PC-3 (cell line): ENCODE measurements around the gene FAM114A1. TPM values are rescaled to one million over a fixed set of nuclear protein-coding genes. Genes with fewer than 3 reads are reported as not detected.

Experiments
- ATAC-seq: fragments of 200-7000 bp; cut with Tn5 transposase; 2 replicates; pipeline ENCODE4 v1.9.1; 2020; ENCODE audit warnings: mild to moderate bottlenecking, moderate library complexity
- BruUV-seq: library from RNA; stranded (reverse); fragments of 400-500 nt; replicated peaks from 2 replicates; lab custom pipeline; 2021; lab: Mats Ljungman, UMichigan
- CTCF ChIA-PET: fragments of 300-600 bp; sonication (Branson Sonifier 250); formaldehyde crosslinking; loops from one replicate; lab custom pipeline; 2022; ENCODE audit warnings: antibody characterized with exemption; lab: Charles Lee
- POLR2A ChIA-PET: fragments of 300-600 bp; sonication (Branson Sonifier 250); formaldehyde crosslinking; loops from one replicate; lab custom pipeline; 2022; ENCODE audit warnings: antibody characterized with exemption; ENCODE audit not compliant: unreplicated experiment; lab: Charles Lee
- DNase-seq: peaks from one replicate; pipeline ENCODE4 v3.0.0-alpha.2; 2015
- H2AFZ ChIP-seq: fragments of 300-600 bp; sonication (generic); 2 replicates; pipeline ENCODE4 v1.6.0; 2016; ENCODE audit warnings: antibody characterized with exemption, low read length
- H3F3A ChIP-seq: fragments of 300-600 bp; sonication (generic); one replicate; pipeline ENCODE4 v1.6.0; 2017; ENCODE audit warnings: antibody characterized with exemption, low read length, control low read depth, mild to moderate bottlenecking; ENCODE audit not compliant: unreplicated experiment
- H3K27ac ChIP-seq: fragments of 300-600 bp; sonication (generic); 2 replicates; pipeline ENCODE4 v1.5.1; 2016; ENCODE audit warnings: mild to moderate bottlenecking, low read length
- H3K27me3 ChIP-seq: fragments of 300-600 bp; sonication (generic); 2 replicates; pipeline ENCODE4 v1.6.1; 2016; ENCODE audit warnings: low read length, mixed read lengths
- H3K36me3 ChIP-seq: fragments of 300-600 bp; sonication (generic); 2 replicates; pipeline ENCODE4 v1.6.1; 2016; ENCODE audit warnings: low read depth, mixed run types, low read length, mixed read lengths
- H3K4me1 ChIP-seq: fragments of 300-600 bp; sonication (generic); 2 replicates; pipeline ENCODE4 v1.5.1; 2016; ENCODE audit warnings: low read length; ENCODE audit not compliant: insufficient read depth
- H3K4me2 ChIP-seq: fragments of 300-600 bp; sonication (generic); 2 replicates; pipeline ENCODE4 v1.6.0; 2016; ENCODE audit warnings: low read length
- H3K4me3 ChIP-seq: fragments of 300-600 bp; sonication (generic); 2 replicates; pipeline ENCODE4 v1.5.1; 2016; ENCODE audit warnings: mild to moderate bottlenecking, low read length, mixed read lengths
- H3K79me2 ChIP-seq: fragments of 300-600 bp; sonication (generic); 2 replicates; pipeline ENCODE4 v1.6.1; 2017; ENCODE audit warnings: low read length, mixed read lengths
- H3K9ac ChIP-seq: fragments of 300-600 bp; sonication (generic); 2 replicates; pipeline ENCODE4 v1.6.0; 2016; ENCODE audit warnings: mild to moderate bottlenecking, low read length
- H3K9me2 ChIP-seq: fragments of 300-600 bp; sonication (generic); replicated peaks from 2 replicates; pipeline ENCODE4 v1.6.1; 2016; ENCODE audit warnings: mixed run types, low read length, mixed read lengths
- H3K9me3 ChIP-seq: fragments of 300-600 bp; sonication (generic); 2 replicates; pipeline ENCODE4 v1.6.1; 2016; ENCODE audit warnings: low read length, mixed read lengths
- H4K20me1 ChIP-seq: fragments of 300-600 bp; sonication (generic); 2 replicates; pipeline ENCODE4 v1.6.1; 2016; ENCODE audit warnings: low read length, mixed read lengths
- EZH2 ChIP-seq: fragments of 300-600 bp; sonication (generic); IDR thresholded peaks from one replicate; pipeline ENCODE4 v1.6.1; 2017; ENCODE audit warnings: antibody characterized with exemption, mild to moderate bottlenecking, low read length; ENCODE audit not compliant: unreplicated experiment
- EZH2phosphoT487 ChIP-seq: fragments of 300-600 bp; sonication (generic); IDR thresholded peaks from 2 replicates; pipeline ENCODE4 v1.6.1; 2018; ENCODE audit warnings: mild to moderate bottlenecking, antibody characterized with exemption, low read length, borderline replicate concordance
- intact Hi-C: fragments of 100-400 bp; cut with micrococcal nuclease; formaldehyde crosslinking; loops from 2 replicates; pipeline ENCODE4 v1.9.0; 2023
- total RNA-seq: library from RNA; depleted of rRNA; stranded (reverse); fragments of >200 nt; gene quantifications from 2 replicates; pipeline ENCODE4 v1.2.3, GENCODE V29; 2014
- TF ChIP-seq, protein P1 (sequence below): fragments of 300-600 bp; sonication (generic); conservative IDR thresholded peaks from 2 replicates; pipeline ENCODE4 v1.5.1; 2017; ENCODE audit warnings: antibody characterized with exemption, low read depth, mild to moderate bottlenecking, low read length

The FAM114A1 gene
- total RNA-seq, 1 experiment from 2014 or later: 25.0 TPM

DNA sequence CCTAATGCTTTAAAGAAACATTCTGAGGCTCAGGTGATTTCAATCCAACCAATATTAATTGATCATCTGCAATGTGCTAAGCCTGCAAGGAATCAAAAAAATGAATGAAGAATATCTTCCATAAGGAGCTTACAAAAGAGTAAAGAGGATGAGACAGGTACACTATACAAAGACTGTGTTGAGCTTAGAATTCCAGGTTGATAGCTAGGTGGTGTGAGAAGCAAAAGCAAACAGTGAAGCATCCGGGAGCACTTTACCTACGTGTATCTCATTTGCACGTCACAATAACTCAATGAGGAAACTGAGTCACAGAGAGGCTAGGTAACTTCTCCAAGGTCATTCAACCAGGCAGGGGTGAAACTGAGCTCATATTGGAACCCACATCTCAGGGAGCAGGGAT lies 37.1 kb downstream of the FAM114A1 start:
- ChIA-PET CTCF (interaction anchor here (0.9 kb wide), 1 partner anchor 230 kb away, joined by 4 read pairs; no protein-coding TSS in a partner anchor), POLR2A (interaction anchor here (0.8 kb wide), 1 partner anchor 38 kb away, joined by 4 read pairs; no protein-coding TSS in a partner anchor)
- ATAC-seq (no peak), DNase-seq (no peak)
- no peaks in the 10 kb centered on the region for H3K4me1 ChIP-seq
- no peaks in the 10 kb centered on the region for H3F3A ChIP-seq
- H2AFZ ChIP-seq: no peak overlapping the region
- H3K9me3 ChIP-seq: no peaks in the 10 kb centered on the region
- no peak overlapping the region for H3K27ac ChIP-seq
- TF ChIP-seq EZH2 (no peak), EZH2phosphoT487 (no peak)
- TF ChIP-seq, protein P1, sequence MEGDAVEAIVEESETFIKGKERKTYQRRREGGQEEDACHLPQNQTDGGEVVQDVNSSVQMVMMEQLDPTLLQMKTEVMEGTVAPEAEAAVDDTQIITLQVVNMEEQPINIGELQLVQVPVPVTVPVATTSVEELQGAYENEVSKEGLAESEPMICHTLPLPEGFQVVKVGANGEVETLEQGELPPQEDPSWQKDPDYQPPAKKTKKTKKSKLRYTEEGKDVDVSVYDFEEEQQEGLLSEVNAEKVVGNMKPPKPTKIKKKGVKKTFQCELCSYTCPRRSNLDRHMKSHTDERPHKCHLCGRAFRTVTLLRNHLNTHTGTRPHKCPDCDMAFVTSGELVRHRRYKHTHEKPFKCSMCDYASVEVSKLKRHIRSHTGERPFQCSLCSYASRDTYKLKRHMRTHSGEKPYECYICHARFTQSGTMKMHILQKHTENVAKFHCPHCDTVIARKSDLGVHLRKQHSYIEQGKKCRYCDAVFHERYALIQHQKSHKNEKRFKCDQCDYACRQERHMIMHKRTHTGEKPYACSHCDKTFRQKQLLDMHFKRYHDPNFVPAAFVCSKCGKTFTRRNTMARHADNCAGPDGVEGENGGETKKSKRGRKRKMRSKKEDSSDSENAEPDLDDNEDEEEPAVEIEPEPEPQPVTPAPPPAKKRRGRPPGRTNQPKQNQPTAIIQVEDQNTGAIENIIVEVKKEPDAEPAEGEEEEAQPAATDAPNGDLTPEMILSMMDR: no peak
- no peak overlapping the region for H3K9ac ChIP-seq
- H3K4me2 ChIP-seq: no peak overlapping the region
- no peak overlapping the region for H3K4me3 ChIP-seq
- intact Hi-C loops: no loop called here
- BruUV-seq: no TSS peak
- no peaks in the 10 kb centered on the region for H3K27me3 ChIP-seq
- H3K79me2 ChIP-seq: no peaks in the 10 kb centered on the region
- H3K9me2 ChIP-seq: no peaks in the 10 kb centered on the region
- H3K36me3 ChIP-seq: peaks cover 6% of the 10 kb centered on the region; the same call in 1 of the 2 replicates
- H4K20me1 ChIP-seq: no peaks in the 10 kb centered on the region

DNA sequence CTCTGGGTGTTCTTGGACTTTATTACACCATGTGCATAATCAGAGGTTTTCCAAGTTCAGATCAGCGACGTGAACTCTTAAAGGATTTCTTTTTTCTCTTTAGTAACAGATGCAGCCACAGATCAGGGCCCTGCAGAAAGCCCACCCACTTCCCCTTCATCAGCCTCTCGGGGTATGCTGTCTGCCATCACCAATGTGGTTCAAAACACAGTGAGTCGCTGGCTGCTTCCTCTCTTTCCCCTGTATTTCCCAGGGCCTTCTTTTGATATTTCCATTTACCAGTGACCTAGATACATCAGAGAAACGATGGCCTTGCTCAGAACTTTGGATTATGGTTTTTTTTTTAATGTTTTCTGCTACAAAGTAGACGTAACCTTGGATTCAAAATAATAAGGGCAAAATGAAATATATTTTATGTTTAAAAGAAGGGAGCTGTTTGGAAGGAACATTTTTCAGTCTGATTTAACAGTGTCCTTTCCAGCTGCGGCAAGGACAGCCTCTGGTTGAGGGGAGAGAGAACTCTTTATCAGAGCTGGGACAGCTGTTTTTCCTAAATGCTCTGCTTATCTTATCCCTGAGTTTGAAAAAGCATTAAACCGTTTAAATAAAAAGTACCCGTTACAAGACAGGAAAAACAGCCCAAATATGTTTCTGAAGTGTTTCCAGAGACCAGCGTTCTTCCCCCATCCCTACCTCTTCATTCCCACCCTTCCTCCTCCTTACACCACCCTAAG lies 38.2 kb downstream of the FAM114A1 start:
- no peaks in the 10 kb centered on the region for H3F3A ChIP-seq
- peaks cover 6% of the 10 kb centered on the region; the same call in 1 of the 2 replicates for H3K36me3 ChIP-seq
- no peak overlapping the region for H3K4me3 ChIP-seq
- CTCF ChIA-PET: no interaction called here
- POLR2A ChIA-PET: no interaction called here
- H3K9me3 ChIP-seq: no peaks in the 10 kb centered on the region
- no TSS peak for BruUV-seq
- no peaks in the 10 kb centered on the region for H3K27me3 ChIP-seq
- intact Hi-C loops: no loop called here
- H2AFZ ChIP-seq: no peak overlapping the region
- H3K4me2 ChIP-seq: no peak overlapping the region
- no peaks in the 10 kb centered on the region for H3K79me2 ChIP-seq
- no peaks in the 10 kb centered on the region for H3K4me1 ChIP-seq
- H3K9ac ChIP-seq: no peak overlapping the region
- H3K9me2 ChIP-seq: no peaks in the 10 kb centered on the region
- H4K20me1 ChIP-seq: no peaks in the 10 kb centered on the region
- DNase-seq: no peak
- no peak for ATAC-seq
- H3K27ac ChIP-seq: no peak overlapping the region
- TF ChIP-seq EZH2: no peak
- TF ChIP-seq, protein P1: no peak
- no peak for TF ChIP-seq EZH2phosphoT487

DNA sequence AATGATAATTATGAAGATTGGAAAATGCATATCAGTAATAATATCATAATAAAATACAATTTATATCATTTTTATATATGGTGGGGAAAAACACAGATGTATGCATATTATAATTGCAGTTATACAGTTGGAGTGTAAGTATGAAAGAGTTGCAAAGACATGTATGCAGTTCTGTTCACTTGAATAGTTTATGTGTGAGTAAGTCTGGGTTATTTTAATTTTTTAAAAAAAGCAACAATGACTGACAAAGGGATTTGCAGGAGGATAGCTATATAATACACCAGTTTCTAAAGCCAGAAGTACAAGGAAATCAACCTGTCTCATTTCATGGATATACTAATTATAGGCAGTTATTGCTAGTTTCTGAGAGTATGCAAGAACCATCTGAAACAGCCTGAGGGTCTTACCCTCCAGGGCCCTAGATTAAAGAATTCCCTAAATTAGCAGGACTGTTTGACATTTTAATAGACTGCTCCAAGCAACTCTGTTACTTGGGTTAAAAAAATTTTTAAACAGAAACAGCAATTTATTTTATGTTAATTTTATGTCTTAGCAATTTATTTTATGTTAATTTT lies 40.2 kb downstream of the FAM114A1 start:
- H3K27me3 ChIP-seq: no peaks in the 10 kb centered on the region
- DNase-seq (no peak), ATAC-seq (no peak)
- H3F3A ChIP-seq: no peaks in the 10 kb centered on the region
- ChIA-PET CTCF (no interaction called here), POLR2A (no interaction called here)
- no peak overlapping the region for H3K9ac ChIP-seq
- H3K4me2 ChIP-seq: no peak overlapping the region
- no peaks in the 10 kb centered on the region for H4K20me1 ChIP-seq
- H3K9me2 ChIP-seq: no peaks in the 10 kb centered on the region
- H3K9me3 ChIP-seq: no peaks in the 10 kb centered on the region
- H3K79me2 ChIP-seq: no peaks in the 10 kb centered on the region
- intact Hi-C loops: no loop called here
- H2AFZ ChIP-seq: no peak overlapping the region
- no peak overlapping the region for H3K4me3 ChIP-seq
- peaks cover 6% of the 10 kb centered on the region; the same call in 1 of the 2 replicates for H3K36me3 ChIP-seq
- no TSS peak for BruUV-seq
- TF ChIP-seq, protein P1: no peak
- no peak for TF ChIP-seq EZH2
- no peak for TF ChIP-seq EZH2phosphoT487
- H3K27ac ChIP-seq: no peak overlapping the region
- no peaks in the 10 kb centered on the region for H3K4me1 ChIP-seq
